Colonic mucosa (tissue), 4 donors: ENCODE measurements around the gene ENOX2. TPM values are rescaled to one million over a fixed set of nuclear protein-coding genes. Genes with fewer than 3 reads are reported as not detected.

ENCODE experiments used
- DNase-seq: peaks from one replicate; pipeline ENCODE4 v3.0.0-alpha.2; 2020
- H3K27ac ChIP-seq: fragments of 200-600 bp; one replicate; pipeline ENCODE4 v1.8.0; 2021
- H3K27me3 ChIP-seq: fragments of 200-600 bp; one replicate; pipeline ENCODE4 v1.8.0; 2021
- H3K36me3 ChIP-seq: fragments of 200-600 bp; one replicate; pipeline ENCODE4 v1.8.0; 2021
- H3K4me1 ChIP-seq: fragments of 200-600 bp; one replicate; pipeline ENCODE4 v1.8.0; 2021; ENCODE audit warnings: mild to moderate bottlenecking
- H3K4me3 ChIP-seq: fragments of 200-600 bp; one replicate; pipeline ENCODE4 v1.8.0; 2021
- H3K9ac ChIP-seq, 2 donors: one replicate each; pipeline ENCODE4 v1.7.0; 2013; ENCODE audit warnings: control low read depth in 2 of 2, low read depth in 2 of 2, low read length in 2 of 2
- H3K9me3 ChIP-seq: fragments of 200-600 bp; one replicate; pipeline ENCODE4 v1.8.0; 2021
- intact Hi-C: fragments of 100-400 bp; cut with DNase I; formaldehyde crosslinking; loops from one replicate; pipeline ENCODE4 v1.14.1; 2022
- total RNA-seq, 2 donors: library from RNA; stranded (reverse); fragmentation: NEBNext Ultra II Directional in 1 of 2; extraction: Animal tissue kit (Norgen Biotek cat#: 25700) in 1 of 2; gene quantifications; one replicate each; pipeline ENCODE4 v1.2.1, GENCODE V29; 2021
- TF ChIP-seq, protein P1 (sequence below): fragments of 200-600 bp; IDR thresholded peaks from one replicate; pipeline ENCODE4 v1.8.0; 2022; ENCODE audit warnings: antibody characterized with exemption, mild to moderate bottlenecking
- donor health status: healthy.
- donor health status: DM: no; HTN: no; CAD: no.
- donor health status: DM: no; HTN: no; CAD: no.

The ENOX2 gene
- total RNA-seq, 2 donors from 2014 or later = 8.0 to 13.7 TPM

DNA sequence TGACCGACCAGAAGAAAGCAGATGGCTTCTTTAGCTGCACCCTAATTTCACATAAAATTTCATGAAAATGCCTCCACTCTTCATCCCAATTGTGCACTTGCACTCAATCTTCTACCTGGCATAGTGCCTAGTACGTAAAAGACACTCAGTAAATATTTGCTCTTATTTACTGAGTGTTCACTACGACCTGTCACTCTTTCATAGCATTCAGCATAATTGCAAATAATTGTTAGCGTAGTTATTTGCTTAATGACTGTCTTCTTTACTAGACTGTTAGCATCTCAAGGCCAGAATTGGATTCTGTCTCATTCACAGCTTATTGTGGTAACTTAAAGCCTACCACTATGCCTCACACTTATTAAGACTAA is 130.2 kb downstream of the ENOX2 start:
- intact Hi-C loops = no loop called here
- Histone ChIP-seq H3K9ac (no peak overlapping the region), H3K9me3 (no peaks in the 10 kb centered on the region), H3K4me1 (no peaks in the 10 kb centered on the region), H3K27ac (no peak overlapping the region), H3K27me3 (no peaks in the 10 kb centered on the region), H3K4me3 (no peak overlapping the region), H3K36me3 (no peaks in the 10 kb centered on the region)
- TF ChIP-seq, protein P1, sequence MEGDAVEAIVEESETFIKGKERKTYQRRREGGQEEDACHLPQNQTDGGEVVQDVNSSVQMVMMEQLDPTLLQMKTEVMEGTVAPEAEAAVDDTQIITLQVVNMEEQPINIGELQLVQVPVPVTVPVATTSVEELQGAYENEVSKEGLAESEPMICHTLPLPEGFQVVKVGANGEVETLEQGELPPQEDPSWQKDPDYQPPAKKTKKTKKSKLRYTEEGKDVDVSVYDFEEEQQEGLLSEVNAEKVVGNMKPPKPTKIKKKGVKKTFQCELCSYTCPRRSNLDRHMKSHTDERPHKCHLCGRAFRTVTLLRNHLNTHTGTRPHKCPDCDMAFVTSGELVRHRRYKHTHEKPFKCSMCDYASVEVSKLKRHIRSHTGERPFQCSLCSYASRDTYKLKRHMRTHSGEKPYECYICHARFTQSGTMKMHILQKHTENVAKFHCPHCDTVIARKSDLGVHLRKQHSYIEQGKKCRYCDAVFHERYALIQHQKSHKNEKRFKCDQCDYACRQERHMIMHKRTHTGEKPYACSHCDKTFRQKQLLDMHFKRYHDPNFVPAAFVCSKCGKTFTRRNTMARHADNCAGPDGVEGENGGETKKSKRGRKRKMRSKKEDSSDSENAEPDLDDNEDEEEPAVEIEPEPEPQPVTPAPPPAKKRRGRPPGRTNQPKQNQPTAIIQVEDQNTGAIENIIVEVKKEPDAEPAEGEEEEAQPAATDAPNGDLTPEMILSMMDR = no peak
- DNase-seq = no peak

DNA sequence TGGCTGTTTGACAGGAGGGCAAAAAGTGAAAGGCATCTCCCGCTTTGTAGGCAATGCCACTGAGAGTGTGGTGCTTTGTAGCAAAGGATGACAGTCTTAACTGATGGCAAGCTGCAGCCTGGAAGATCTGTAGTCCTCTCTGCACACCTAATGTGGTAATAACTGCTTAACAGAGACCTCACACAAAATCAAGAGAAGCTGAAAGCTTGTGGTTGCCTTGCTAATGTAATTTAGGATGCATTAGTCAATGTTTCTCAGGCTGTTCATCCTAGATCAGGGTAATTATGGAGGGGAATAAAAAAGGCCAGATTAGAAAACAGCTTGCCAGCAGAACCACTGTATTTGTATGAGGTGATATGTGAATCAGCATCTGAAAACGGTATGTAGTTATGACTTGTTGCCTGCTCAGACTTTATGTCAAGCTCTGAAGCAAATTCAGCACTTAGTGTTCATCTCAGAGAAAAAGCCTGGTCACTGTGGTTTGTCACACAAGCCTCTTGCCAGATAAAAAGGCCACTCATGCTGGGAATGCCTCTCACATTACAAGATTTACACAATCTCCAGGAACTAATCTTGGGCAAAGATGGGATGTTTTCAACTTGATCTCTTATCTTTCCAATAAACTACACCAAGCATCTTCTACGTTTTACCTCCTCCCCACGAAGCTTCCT is 130.8 kb downstream of the ENOX2 start:
- Histone ChIP-seq H3K36me3 (no peaks in the 10 kb centered on the region), H3K27me3 (no peaks in the 10 kb centered on the region), H3K27ac (no peak overlapping the region), H3K4me3 (no peak overlapping the region), H3K4me1 (no peaks in the 10 kb centered on the region), H3K9ac (no peak overlapping the region), H3K9me3 (no peaks in the 10 kb centered on the region)
- TF ChIP-seq, protein P1 = no peak
- intact Hi-C loops = no loop called here
- DNase-seq = no peak

DNA sequence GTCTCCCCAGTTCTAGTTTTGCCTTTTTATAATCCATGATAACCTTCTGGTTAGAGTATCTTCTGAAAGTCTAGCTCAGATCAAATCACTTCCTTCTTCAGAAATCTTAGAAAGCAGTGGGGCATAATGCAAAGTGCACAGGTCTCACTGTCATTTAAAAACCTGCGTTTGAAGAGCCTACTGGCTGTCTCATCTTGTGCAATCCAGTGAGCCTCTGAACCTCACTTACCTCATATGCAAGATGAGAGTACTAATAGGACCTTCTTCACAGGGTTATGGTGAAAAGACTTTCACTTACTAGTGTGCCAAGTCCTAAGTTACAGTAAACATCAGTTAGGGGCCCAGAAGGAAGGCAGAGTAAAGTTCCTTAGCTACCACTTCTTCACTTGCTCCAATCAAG is 131.4 kb downstream of the ENOX2 start:
- Histone ChIP-seq H3K4me1 (no peaks in the 10 kb centered on the region), H3K9ac (no peak overlapping the region), H3K27ac (no peak overlapping the region), H3K36me3 (no peaks in the 10 kb centered on the region), H3K4me3 (no peak overlapping the region), H3K9me3 (no peaks in the 10 kb centered on the region), H3K27me3 (no peaks in the 10 kb centered on the region)
- no peak for DNase-seq
- TF ChIP-seq, protein P1 = no peak
- intact Hi-C loops = no loop called here

DNA sequence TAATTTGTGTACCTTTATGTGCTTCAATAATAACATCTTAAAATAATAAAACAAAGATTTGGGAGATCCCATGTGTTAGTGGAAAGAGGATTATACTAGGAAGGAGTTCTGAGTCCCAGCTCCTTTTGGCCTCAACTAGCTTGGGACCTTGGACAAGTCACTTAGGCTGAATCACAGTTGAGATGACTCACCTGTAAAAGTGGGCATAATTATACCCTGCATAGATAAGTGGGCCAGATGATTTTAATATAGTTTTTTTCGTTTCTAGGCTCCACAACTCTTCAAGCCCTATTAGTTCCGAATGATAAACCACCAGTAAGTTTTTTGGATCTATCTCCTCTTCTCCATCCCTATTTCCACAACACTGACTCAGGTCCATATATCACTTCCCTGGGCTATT is 131.8 kb downstream of the ENOX2 start:
- H3K27me3 ChIP-seq = no peaks in the 10 kb centered on the region
- no peaks in the 10 kb centered on the region for H3K36me3 ChIP-seq
- H3K9me3 ChIP-seq = no peaks in the 10 kb centered on the region
- no peak for DNase-seq
- no peak overlapping the region for H3K27ac ChIP-seq
- TF ChIP-seq, protein P1 = no peak
- H3K9ac ChIP-seq = no peak overlapping the region
- no peaks in the 10 kb centered on the region for H3K4me1 ChIP-seq
- intact Hi-C loops = no loop called here
- H3K4me3 ChIP-seq = no peak overlapping the region

DNA sequence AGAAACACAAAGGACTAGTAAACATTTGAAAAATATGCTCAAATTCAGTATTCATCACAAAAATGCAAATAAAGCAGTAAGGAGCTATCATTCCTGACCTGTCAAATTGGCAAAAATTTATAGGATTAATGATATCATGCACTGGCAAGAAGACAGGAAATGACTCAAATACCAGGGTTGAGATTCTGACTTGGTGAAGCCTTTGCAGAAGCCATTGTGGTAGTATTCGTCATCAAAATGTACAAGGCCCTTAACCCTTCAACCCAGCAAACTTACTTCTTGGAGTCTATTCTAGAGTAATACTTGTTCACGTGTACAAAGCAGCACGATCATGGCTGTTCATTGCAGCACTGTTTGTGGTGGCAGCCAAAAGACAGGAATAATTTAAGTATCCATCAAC is 132.4 kb downstream of the ENOX2 start:
- Histone ChIP-seq H3K27ac (no peak overlapping the region), H3K4me1 (no peaks in the 10 kb centered on the region), H3K27me3 (no peaks in the 10 kb centered on the region), H3K4me3 (no peak overlapping the region), H3K36me3 (no peaks in the 10 kb centered on the region), H3K9me3 (no peaks in the 10 kb centered on the region), H3K9ac (no peak overlapping the region)
- TF ChIP-seq, protein P1 = no peak
- intact Hi-C loops = no loop called here
- no peak for DNase-seq
